ENCODE measurements around the gene PRRC2B. TPM values are rescaled to one million over a fixed set of nuclear protein-coding genes. Genes with fewer than 3 reads are reported as not detected.

Gene PRRC2B
- total RNA-seq, 1 experiment from 2014 or later, result 200 TPM

GRCh38 chr9:131529597-131530545 is 136.0 kb downstream of the PRRC2B start:
- intact Hi-C loops (cut with micrococcal nuclease; ENCODE audit: unreplicated experiment), result no loop called here
- BruUV-seq (replicated peaks), result no TSS peak

DNA sequence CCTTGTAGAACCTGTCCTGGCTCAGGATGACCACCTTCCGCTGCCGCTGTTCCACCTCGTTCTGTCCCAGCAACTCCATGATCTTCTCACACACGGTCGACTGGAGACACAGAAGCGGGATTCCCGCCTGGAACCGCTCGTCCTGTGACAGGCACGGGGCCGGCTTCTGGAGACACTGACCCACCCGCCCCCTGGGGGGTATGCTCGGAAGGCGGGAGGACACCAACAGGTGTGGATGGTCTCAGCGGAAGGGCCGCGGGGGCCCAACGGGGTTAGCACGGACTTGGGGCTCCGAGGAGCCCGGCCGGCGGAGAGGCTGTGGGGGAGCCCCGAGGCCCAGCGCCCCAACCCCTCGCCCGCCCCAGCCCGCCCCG is 136.6 kb downstream of the PRRC2B start:
- Histone ChIP-seq H3K4me1 (ENCODE audit: control insufficient read depth, insufficient read depth, low read length) (peaks cover 11% of the 10 kb centered on the region), H3K36me3 (ENCODE audit: control insufficient read depth, insufficient read depth, low read length) (no peaks in the 10 kb centered on the region), H3K9me3 (ENCODE audit: control insufficient read depth, insufficient read depth, low read depth, low read length) (no peaks in the 10 kb centered on the region), H3K27ac (ENCODE audit: low read length) (peak overlapping the region; percentile 69), H3K4me3 (ENCODE audit: low read depth in 2 of 2, low read length in 2 of 2) (peak overlapping the region; percentile 66 to 68), H3K27me3 (ENCODE audit: control insufficient read depth, insufficient read depth, low read length) (no peaks in the 10 kb centered on the region)
- ChIA-PET CTCF (no interaction called here), POLR2A (no interaction called here)
- TF ChIP-seq TCF7L2 (IDR thresholded peaks at IDR 0.05; ENCODE audit: low read depth, low read length) (no peak), SIN3A (IDR thresholded peaks at IDR 0.05; ENCODE audit: borderline replicate concordance, insufficient read depth, low read depth, low read length) (no peak), REST (IDR thresholded peaks at IDR 0.05; ENCODE audit: insufficient read depth in 1 of 2, low read depth in 2 of 2, low read length in 1 of 2) (no peak)
- TF ChIP-seq, protein P1, sequence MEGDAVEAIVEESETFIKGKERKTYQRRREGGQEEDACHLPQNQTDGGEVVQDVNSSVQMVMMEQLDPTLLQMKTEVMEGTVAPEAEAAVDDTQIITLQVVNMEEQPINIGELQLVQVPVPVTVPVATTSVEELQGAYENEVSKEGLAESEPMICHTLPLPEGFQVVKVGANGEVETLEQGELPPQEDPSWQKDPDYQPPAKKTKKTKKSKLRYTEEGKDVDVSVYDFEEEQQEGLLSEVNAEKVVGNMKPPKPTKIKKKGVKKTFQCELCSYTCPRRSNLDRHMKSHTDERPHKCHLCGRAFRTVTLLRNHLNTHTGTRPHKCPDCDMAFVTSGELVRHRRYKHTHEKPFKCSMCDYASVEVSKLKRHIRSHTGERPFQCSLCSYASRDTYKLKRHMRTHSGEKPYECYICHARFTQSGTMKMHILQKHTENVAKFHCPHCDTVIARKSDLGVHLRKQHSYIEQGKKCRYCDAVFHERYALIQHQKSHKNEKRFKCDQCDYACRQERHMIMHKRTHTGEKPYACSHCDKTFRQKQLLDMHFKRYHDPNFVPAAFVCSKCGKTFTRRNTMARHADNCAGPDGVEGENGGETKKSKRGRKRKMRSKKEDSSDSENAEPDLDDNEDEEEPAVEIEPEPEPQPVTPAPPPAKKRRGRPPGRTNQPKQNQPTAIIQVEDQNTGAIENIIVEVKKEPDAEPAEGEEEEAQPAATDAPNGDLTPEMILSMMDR (IDR thresholded peaks at IDR 0.05), result no peak; the same call in 1 of the 2 replicates
- no TSS peak for BruUV-seq (replicated peaks)
- no peak for DNase-seq (ENCODE audit: low read depth, low spot score)
- in situ Hi-C loops (cut with HindIII; ENCODE audit: low pct_unique_long_range_greater_than_20kb, low sequenced_read_pairs), result no loop called here
- intact Hi-C loops (cut with micrococcal nuclease; ENCODE audit: unreplicated experiment), result no loop called here
- peak; percentile 54 for ATAC-seq

More at GRCh38 chr9:131529597-131530545, 136.0 kb downstream of the PRRC2B start:
- no peak for DNase-seq (ENCODE audit: low read depth, low spot score)
- in situ Hi-C loops (cut with HindIII; ENCODE audit: low pct_unique_long_range_greater_than_20kb, low sequenced_read_pairs), result no loop called here
- TF ChIP-seq POLR2AphosphoS5 (IDR thresholded peaks at IDR 0.05; ENCODE audit: low read depth, low read length) (no peak), TCF7L2 (IDR thresholded peaks at IDR 0.05; ENCODE audit: low read depth, low read length) (no peak), SIN3A (IDR thresholded peaks at IDR 0.05; ENCODE audit: borderline replicate concordance, insufficient read depth, low read depth, low read length) (no peak), REST (IDR thresholded peaks at IDR 0.05; ENCODE audit: insufficient read depth in 1 of 2, low read depth in 2 of 2, low read length in 1 of 2) (no peak)
- TF ChIP-seq, protein P1 (IDR thresholded peaks at IDR 0.05), result no peak
- no peaks in the 10 kb centered on the region for H3K36me3 ChIP-seq (ENCODE audit: control insufficient read depth, insufficient read depth, low read length)
- H3K27ac ChIP-seq (ENCODE audit: low read length), result peak overlapping the region; percentile 69
- ChIA-PET CTCF (interaction anchor here (0.6 kb wide), 1 partner anchor 181 kb away, joined by 6 read pairs; no protein-coding TSS in a partner anchor), POLR2A (no interaction called here)
- ATAC-seq, result no peak
- H3K27me3 ChIP-seq (ENCODE audit: control insufficient read depth, insufficient read depth, low read length), result no peaks in the 10 kb centered on the region
- no peaks in the 10 kb centered on the region for H3K9me3 ChIP-seq (ENCODE audit: control insufficient read depth, insufficient read depth, low read depth, low read length)
- peak overlapping the region; percentile 66 to 68 for H3K4me3 ChIP-seq (ENCODE audit: low read depth in 2 of 2, low read length in 2 of 2)
- peaks cover 10% of the 10 kb centered on the region for H3K4me1 ChIP-seq (ENCODE audit: control insufficient read depth, insufficient read depth, low read length)

Data from Panc1 (cell line).